Fibroblast of skin of right biceps (primary cell): Measurements from ENCODE around the gene AFF2.

ENCODE experiments used
- DNase-seq: peaks from one replicate; pipeline ENCODE4 v3.0.0-alpha.2; 2013

Gene AFF2

DNA sequence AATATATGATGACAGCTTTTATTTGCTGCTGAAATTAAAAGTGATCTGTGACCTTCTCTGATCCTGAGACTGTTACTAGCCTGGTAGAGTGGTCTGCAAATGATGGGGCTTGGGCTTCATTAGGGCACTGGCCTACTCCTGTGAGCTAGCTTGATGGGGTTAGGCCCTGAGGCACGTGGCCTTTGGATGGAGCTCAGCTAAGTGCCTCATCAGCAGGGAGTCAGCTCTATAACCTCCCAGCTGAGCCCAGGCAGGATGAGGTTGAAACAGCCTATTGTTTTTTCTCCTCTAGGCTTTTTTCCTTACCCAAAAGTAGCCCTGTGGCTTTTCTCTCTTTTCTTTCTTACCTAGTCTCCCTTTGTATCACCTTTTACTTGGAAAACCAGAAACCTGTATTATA lies 92.2 kb downstream of the AFF2 start:
- no peak for DNase-seq

DNA sequence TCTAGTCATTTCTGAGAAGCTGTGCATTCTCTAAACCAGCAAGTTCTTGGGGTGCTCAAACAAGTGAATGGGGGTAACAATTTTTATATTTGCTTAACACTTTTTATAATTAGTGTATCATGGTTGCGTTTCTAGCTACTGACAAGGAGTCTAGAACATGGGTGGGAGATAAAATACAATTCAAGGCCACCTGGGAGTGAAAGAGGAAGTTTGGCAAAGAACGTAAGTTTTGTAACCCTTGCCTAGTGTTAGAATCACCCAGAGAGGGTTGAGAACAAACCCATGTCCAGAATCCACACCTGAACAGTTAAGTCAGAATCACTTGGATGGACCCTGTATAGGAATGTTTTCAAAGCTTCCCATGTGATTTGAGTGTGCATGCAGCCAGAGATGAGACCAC lies 92.7 kb downstream of the AFF2 start:
- DNase-seq: no peak

DNA sequence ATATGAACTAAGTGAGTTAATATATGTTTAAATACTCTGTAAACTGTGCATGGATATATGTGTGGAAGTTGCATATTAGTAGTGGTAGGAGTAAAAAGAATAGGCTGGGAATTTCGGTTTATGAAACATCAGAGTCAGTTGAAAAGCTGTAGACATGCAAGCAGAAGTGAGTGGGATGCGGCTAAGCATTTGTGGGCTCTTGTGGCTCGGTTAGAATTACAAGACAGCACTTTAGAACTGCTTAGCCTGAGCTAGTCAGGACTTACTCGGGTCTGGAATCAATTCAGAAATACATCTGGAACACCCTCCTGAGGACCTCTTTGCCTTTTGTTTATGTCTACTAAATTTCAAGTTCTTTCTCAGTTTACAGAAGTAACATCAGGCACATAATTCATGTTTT lies 93.6 kb downstream of the AFF2 start:
- no peak for DNase-seq

DNA sequence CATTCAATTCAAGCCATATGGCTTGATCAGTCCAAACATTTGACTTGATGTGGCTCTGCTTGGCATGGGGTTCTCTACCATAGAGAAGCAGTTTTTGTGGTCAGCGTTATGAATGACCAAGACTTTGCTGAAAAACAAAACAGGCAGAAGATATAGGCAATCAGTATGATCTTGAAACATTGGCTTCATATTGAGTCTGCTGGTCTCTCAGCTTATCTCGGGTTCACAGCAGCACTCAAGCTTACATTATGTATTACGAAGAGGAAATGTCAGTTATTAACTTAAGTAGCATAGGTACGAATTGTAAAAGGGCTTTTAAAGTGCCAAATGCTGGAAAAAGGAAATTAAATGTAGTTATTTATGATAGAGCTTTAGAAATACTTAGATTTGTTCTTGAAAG lies 99.0 kb downstream of the AFF2 start:
- no peak for DNase-seq

DNA sequence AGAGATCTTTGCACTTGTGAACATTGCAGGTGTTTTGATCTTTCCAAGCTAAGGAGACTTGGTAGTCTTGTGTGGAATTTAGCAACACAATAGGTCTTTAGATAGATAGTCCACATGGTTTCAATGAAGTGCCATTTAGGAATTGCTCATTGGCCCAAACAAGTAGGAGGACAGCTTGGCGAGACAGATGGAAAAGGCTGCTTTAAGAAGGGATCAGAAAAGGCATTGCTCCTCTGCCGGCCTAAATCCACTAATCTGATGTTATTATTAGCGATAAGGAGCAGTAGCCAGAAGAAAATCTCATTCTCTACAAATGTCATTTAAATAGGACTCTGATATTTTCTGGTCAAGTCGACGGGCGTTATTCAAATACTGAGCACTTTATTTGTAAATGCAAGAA lies 99.7 kb downstream of the AFF2 start:
- no peak for DNase-seq

DNA sequence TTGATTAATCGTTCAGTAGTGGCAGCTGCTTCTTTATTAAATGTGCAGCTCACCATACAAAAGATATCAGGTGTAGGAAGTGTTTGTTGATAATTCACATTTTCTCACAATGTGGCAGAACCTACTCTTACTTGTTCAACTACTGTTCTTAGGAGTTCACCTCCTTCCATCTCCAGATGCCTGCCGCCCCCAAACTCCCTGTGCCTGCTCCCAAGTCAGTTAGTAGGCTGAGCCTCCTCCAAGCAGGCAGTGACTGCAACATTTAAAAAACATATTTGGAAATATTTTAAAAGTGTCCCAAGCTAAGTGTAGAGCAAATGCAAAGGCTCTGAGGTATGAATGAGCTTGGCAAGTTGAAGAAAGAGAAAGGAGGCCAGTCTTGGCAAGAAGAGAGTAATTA lies 100.2 kb downstream of the AFF2 start:
- no peak for DNase-seq

DNA sequence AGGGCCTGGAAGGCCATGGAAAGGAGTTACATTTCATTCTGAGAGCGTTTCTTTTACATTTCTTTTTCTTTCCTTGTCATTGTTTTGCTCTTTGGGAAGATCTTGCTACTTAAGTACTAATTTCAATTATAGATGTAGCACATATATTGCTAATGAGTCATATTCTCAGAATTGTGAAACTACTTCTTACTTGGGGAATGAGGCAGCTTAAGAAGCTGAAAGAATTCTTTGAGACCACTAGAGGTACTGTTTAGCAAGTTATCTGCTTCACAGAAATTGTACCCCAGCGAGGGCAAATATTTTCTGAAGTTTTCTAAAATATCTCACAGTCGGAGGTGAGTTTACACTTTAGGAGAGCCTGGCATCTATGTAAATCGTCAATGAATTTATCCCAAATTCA lies 100.6 kb downstream of the AFF2 start:
- peak; percentile 56 for DNase-seq

DNA sequence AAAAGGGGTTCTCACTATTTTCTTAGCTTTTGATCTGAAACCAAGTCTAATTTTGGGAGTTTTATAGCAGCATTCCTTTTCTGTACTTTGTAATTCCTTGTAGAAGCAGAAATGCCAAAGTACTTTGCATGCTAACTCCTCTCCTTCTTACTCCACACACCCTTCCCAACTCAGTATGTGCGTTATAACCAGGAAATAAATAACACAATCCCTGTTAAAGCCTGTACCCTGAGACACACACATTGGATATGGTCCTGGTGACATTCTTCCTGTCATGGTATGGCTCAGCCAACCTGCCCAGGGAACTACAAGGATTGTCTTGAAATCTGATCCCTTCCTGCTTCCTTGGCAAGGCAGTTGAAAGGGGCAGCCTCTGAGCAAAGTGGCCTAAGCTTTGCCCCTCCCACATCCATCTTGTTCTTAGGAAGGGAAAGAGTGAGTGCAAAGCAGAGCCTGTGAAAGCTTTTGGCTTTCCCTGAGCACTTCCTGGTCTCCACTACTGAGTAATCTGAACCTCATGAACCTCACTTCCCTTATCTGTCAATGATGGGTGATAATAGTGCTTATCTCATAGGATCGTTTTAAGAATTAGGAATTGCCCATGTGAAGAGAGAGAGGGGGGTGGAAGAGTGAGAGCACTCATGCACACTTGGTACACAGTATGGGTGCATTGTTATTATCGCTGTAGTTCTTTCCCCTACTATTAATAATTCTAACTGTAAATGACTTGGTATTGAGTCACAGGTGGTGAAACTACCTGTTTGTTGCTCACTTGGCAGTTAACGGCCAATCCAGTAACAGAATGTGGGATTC lies 109.3 kb downstream of the AFF2 start:
- DNase-seq: no peak

DNA sequence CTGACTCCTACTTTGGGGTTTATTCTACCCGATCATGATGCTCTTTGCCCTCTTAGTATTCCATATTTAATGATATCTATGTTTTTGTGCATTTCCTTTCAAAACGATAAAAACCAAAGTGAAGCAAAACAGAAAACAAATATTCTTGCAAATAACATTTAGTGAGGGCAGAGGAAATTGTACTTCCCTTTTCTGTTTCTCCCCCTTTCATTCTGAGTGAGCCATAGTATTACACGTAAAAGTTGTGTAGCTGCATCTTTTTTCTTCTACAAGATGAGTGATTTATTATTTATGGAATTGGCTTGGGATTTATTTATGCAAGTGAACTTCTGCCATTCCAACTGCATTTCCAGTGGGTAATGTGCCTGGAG lies 109.9 kb downstream of the AFF2 start:
- DNase-seq: no peak

DNA sequence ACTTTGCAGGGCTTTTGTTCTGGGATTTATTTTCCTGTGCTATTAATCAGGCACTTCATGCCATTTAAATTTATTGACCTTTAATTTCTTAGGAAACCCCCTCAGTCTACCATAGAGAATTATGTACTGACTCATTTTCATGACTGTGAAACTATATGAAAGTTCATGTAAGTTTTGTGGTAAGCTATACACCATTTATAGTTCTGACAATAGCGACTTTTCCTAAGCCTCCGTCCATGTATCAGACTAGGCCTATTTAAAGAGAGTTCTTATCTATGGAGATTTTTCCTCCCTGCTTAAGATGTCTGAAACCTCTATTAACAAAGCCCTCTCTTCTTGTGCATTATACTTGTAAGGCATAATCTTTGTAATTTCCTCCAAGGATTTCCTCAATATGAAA lies 111.6 kb downstream of the AFF2 start:
- DNase-seq: no peak

DNA sequence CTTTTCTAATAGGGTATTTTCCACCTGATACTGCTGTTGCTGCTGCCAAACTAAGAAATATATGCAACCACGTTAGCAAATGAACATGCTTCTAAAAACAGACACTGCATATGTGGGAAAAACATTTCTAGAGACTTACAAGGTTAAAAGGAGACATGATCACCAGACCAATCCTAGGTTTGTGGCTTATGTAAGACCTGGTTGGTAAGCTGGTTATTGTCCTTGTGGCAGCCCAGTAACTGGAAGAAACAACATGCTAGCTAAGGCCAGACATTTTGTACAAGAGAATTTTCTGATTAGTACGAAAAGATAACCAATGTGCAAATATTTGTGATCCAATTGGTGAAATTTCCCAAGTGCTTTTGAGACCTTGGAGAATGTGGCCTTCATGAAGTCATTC lies 112.0 kb downstream of the AFF2 start:
- no peak for DNase-seq

DNA sequence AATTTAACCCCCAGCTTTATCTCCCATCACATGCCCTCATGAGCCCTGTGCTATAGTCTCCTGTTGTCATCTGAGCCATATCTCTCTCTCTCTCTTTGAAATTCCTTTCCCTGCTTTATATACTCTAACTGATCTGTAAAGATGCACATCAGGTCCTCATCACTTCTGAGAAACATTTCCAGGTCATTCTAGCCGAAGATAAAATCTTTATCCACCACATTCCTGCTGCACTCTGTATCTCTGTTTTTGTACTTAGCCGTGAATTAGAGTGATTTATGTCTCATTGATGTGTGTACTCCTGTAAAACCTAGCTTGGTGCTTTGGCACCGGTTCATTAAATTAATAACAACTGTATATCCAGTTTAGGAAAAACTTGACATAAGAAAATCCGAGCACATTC lies 113.2 kb downstream of the AFF2 start:
- no peak for DNase-seq

DNA sequence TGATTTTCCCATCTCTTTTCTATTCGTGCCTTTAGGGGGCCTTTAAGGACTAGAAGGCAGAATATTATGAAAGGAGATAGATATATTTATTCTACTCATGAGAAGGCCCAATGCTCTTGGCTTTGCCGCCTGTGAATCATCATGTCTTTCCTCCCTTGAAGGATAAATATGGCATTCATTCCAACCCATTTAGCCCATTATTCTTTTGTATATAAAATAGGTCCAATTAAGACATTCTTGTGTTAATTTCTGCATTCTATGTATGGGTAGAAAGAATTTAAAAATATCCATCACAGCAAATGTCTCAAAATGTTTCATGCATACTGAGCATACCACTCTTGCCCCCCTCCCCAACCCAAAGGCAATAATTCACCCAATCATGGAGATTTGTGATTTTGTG lies 115.1 kb downstream of the AFF2 start:
- DNase-seq: no peak

DNA sequence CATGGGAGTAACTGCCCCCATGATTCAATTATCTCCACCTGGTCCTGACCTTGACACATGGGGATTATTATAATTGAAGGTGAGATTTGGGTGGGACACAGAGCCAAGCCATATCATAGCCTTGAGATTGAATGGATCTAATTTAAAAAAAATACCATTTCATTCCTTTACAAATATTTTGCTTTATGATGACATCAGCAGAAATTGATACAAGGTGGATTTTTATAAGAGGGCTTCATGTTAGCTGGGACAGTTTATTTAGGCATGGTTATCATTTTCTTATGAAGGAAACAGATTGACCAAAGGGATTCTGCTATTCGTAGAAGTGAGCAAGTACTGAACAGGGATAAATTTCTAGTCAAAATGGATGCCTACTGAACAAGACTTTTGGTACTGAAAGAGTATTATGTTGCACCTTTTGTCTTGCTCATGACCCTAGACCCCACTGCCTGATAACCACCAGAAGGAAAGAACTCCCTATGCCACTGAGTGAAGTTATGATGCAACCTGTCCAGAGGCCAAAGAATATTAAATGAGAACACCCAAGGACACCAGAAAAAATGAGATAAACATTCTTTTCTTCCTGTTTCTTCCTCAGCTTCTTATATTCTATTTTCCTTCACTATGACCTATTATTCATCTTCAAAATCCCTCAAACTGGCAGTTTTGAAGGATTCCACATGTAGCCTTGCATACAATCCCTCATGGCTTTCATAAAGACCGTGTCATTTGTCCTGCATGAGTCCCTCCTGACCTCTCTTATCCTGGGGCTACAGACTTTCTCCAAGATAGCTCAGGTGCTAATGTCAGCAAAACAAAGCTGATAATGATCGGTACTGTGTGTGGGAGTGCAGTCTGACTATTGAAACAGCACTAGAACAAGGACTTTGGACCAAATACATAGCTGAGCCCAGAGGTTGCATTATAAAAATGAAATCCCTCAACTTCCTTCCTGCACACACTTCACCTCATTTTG lies 118.3 kb downstream of the AFF2 start:
- DNase-seq: no peak

DNA sequence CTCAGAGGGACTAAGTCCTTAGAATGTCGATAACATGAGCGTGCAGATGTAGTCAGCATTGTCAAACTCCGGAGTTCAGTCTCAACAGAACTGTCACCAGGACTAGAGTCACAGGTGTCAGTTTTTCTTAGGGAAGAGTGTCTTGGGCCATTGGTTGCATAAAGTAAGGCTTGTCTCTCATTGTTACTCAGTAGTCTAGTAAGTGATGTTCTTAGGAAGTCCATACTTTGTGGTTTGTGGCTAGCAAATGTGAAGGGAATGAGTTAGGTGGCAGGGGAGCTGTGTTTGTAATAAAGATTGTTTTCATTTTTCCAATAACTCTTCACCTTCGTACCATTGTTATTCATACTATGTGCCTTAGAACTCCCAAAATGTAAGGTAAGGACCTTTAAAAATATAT lies 119.6 kb downstream of the AFF2 start:
- DNase-seq: peak; percentile 25

DNA sequence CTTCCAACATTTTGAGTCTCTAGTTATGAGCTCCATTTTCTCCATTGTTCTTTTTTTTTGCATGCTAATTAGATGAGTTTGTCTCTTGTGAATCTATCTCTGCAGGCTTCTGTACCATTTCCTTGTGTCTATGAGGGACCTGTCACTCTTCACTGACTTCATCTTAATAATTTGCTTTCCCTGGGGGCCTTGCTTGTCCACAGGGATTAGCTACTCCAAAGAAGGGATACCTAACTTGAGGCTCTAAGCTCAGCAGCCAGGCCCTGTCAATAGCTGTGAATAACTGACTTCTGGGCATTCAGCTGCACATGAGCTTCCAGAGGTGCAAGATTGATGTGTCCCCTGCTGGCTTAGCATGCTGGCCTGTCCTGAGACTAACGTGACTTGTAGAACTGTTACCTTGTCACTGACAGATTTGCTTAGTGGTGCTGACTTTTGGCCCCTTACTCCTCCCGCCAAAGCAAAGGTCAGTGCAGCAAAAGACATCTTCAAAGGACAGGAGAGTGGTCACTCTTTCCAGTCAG lies 124.6 kb downstream of the AFF2 start:
- no peak for DNase-seq

DNA sequence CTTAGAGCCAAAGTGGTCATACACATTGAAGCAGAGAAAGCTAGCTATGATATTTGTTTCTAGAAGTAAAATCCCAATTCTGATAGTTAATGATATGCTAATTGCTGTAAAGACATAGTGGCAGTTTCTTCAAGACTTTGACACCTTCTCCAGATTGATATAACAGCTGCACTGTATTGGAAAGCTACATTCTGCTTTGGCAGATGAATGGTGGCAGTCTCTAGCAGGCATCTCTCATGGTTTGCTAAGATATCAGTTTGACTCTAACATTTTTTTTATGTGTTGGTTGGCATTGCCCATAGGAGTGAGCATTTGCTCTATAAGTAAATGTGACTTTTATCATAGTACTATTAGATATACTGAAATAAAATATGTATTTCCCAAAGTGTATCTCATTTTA lies 128.2 kb downstream of the AFF2 start:
- DNase-seq: no peak

DNA sequence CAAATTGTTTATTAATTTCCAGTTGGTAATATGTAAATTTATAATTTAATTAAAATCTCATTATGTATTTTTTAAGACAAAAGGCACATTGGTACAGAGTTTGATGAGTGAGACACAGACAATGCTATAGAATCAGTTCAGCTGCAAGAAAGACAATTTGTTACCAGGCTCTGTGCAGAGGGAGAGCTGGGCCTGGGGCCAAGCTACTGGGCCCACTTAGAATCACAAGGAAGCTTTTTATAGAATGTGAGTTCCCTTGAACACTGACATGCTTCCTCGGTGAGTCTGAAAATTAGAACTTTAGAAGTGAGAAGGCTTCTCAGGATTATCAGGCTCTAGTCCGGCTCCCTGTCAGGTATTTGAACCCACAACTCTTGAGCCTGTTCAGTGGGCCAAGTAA lies 129.0 kb downstream of the AFF2 start:
- no peak for DNase-seq

DNA sequence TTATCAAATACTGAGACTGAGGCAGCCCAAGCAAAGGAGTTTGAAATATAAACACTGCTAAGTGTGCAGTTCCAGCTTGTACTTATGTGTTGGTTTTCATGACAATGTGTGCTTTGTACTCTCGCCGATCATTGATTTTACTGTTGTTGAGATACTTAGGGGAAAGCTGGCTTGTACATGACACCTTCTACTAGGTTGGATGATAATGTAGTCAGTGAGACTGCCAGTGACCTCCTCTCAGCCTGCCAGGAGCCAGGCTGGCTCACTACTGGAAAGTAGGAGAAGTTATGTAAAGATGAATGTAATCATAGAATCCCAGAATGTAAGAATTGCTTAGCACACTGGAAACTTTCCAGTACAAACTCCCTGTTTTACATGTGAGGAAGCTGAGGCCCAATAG lies 132.0 kb downstream of the AFF2 start:
- DNase-seq: no peak

DNA sequence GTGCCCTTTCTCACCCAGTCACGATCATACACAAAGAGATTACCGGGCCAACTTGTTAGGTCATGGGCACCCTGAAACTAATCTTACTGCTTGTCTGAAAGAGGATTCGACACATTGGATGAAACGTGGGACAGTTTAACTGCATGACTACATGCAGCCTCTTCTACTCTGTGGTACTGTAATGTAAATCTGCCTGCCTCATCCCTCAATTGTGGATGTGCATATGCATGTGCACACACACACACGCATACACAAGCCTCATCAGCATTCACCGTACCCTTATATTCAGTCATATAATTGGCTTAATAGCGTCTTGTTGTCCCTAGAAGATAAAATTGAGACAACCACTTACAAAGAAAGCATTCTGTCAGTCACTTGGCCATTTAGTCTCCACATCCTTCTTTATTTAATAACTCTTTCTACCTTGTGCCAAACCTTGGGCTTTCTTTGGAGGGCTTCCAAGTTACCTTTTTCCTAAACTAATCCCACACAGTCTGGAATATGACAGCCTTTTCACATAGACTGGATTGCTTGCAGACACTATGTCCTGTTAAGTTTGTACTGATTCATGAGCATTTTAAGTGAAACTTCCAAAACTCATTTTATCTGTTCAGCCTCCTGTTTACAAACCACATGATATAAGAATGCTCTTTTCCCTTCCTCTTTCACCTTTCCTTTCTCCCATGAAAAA lies 132.9 kb downstream of the AFF2 start:
- DNase-seq: no peak

DNA sequence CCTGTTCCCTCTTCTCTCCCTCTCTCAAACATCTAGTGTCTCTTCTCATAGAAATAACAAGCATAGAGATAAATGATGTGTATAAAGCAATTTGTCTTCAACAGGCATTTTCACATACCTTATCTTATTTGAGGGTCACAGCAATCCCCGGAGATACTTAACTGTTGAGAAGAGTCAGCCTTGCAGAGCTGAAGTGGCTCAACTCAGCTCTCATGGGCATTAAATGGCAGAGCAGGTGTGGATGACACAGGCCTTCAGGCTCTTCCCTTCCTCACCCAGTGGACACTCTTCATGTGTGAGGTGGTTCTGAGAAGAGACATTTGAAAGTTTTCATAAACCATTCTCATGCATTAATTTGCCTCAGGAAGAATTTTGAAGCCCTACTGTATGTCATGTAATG lies 134.2 kb downstream of the AFF2 start:
- DNase-seq: no peak

DNA sequence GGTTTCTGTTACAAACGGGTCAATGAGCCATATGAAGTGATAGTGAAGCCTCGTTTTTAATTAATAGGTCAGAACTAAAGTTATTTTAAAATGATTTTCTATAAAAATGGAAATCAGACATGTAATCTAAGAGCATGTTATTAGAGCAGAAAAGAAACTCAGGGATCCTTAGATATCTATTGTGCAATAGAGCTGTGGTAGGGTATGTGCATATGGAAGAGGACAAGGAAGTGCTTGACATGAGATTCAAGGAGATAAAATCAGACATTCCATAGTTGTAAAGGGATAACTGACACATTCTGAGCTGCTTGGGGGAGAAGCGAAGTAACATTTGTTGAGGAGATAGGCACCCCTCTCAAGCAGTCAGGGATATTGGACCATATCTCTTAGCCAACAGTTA lies 143.0 kb downstream of the AFF2 start:
- no peak for DNase-seq

DNA sequence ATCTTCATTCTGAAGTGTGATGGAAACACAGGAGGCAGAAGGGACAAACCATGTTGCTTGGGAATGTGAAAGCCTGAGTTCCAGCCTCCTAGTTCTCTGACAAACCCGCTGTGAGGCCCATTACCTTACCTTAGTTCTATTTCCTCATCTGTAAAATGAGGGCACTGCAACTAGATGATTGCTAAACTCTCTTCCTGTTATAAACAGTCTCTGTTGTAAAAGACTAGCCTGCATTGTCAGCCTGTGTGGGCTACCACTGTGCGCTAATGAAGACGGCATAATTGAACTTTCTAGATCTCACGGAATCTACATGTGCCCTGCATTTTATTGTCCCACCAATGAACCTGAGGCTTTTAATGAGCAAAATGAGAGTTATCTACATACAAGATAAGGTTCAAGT lies 147.2 kb downstream of the AFF2 start:
- no peak for DNase-seq
